GM23338 (cell line): ENCODE results near the gene OLFM1. TPM values are rescaled to one million over a fixed set of nuclear protein-coding genes. Genes with fewer than 3 reads are reported as not detected.
A peak's percentile ranks its signal among the peaks of the same experiment; 100 is the strongest.

ENCODE experiments used
- ATAC-seq: fragments of 200-7000 bp; cut with Tn5 transposase; 3 replicates; pipeline ENCODE4 v1.9.1; 2020
- DNase-seq: peaks from one replicate; pipeline ENCODE4 v3.0.0-alpha.2; 2015; ENCODE audit warnings: low spot score
- H2AFZ ChIP-seq: fragments of 200-600 bp; sonication (generic); 2 replicates; pipeline ENCODE4 v1.8.0; 2016; ENCODE audit warnings: antibody characterized with exemption, mild to moderate bottlenecking, moderate library complexity
- H3F3A ChIP-seq: fragments of 200-600 bp; sonication (generic); replicated peaks from 2 replicates; pipeline ENCODE4 v1.8.0; 2017; ENCODE audit warnings: antibody characterized with exemption, mixed run types, low read depth
- H3K27ac ChIP-seq: fragments of 200-600 bp; sonication (generic); 2 replicates; pipeline ENCODE4 v1.6.1; 2016; ENCODE audit warnings: low read depth
- H3K27me3 ChIP-seq: fragments of 200-600 bp; sonication (generic); 2 replicates; pipeline ENCODE4 v1.8.0; 2016; ENCODE audit warnings: mild to moderate bottlenecking, mixed run types, moderate library complexity; ENCODE audit not compliant: insufficient read depth
- H3K36me3 ChIP-seq: fragments of 200-600 bp; sonication (generic); 2 replicates; pipeline ENCODE4 v1.8.0; 2016; ENCODE audit warnings: mild to moderate bottlenecking; ENCODE audit not compliant: insufficient read depth
- H3K4me1 ChIP-seq: fragments of 200-600 bp; sonication (generic); 2 replicates; pipeline ENCODE4 v1.8.0; 2016; ENCODE audit warnings: mild to moderate bottlenecking, moderate library complexity; ENCODE audit not compliant: insufficient read depth
- H3K4me2 ChIP-seq: fragments of 200-600 bp; sonication (generic); 2 replicates; pipeline ENCODE4 v1.7.1; 2017; ENCODE audit warnings: mixed run types
- H3K4me3 ChIP-seq: fragments of 200-600 bp; sonication (generic); 2 replicates; pipeline ENCODE4 v1.6.1; 2016; ENCODE audit warnings: mixed run types
- H3K79me2 ChIP-seq: fragments of 200-600 bp; sonication (generic); replicated peaks from 2 replicates; pipeline ENCODE4 v1.8.0; 2017; ENCODE audit warnings: mild to moderate bottlenecking; ENCODE audit not compliant: insufficient read depth
- H3K9me2 ChIP-seq: fragments of 200-600 bp; sonication (generic); 2 replicates; pipeline ENCODE4 v1.8.0; 2017; ENCODE audit not compliant: insufficient read depth
- H4K20me1 ChIP-seq: fragments of 200-600 bp; sonication (generic); replicated peaks from 2 replicates; pipeline ENCODE4 v1.8.0; 2017; ENCODE audit warnings: mild to moderate bottlenecking; ENCODE audit not compliant: insufficient read depth
- H3K27ac Mint-ChIP-seq: 2 replicates; pipeline ENCODE4 v1.8.0; 2020; ENCODE audit warnings: inconsistent platforms, mild to moderate bottlenecking, moderate library complexity, mixed read lengths
- H3K27me3 Mint-ChIP-seq: 3 replicates; pipeline ENCODE4 v1.8.0; 2022; ENCODE audit warnings: low read depth, mild to moderate bottlenecking, moderate library complexity, mixed read lengths, inconsistent platforms; ENCODE audit not compliant: insufficient read depth, poor library complexity
- H3K36me3 Mint-ChIP-seq: 3 replicates; pipeline ENCODE4 v1.8.0; 2021; ENCODE audit warnings: low read depth, mild to moderate bottlenecking, inconsistent platforms, moderate library complexity, mixed read lengths
- H3K4me1 Mint-ChIP-seq: 3 replicates; pipeline ENCODE4 v1.8.0; 2020; ENCODE audit warnings: mild to moderate bottlenecking, inconsistent platforms, mixed read lengths
- H3K4me3 Mint-ChIP-seq: 3 replicates; pipeline ENCODE4 v1.8.0; 2021; ENCODE audit warnings: moderate library complexity, mild to moderate bottlenecking, inconsistent platforms, mixed read lengths
- H3K9me3 Mint-ChIP-seq: 3 replicates; pipeline ENCODE4 v1.8.0; 2020; ENCODE audit warnings: moderate library complexity, mild to moderate bottlenecking, inconsistent platforms, mixed read lengths
- CREB1 ChIP-seq: fragments of 250-450 bp; sonication (Bioruptor Pico); IDR thresholded peaks from 2 replicates; pipeline ENCODE4 v1.5.0; 2020; ENCODE audit warnings: low read depth, mild to moderate bottlenecking, moderate library complexity
- EZH2 ChIP-seq: fragments of 200-600 bp; sonication (generic); IDR thresholded peaks from one replicate; pipeline ENCODE4 v1.8.0; 2017; ENCODE audit warnings: antibody characterized with exemption, mild to moderate bottlenecking, low read depth; ENCODE audit not compliant: unreplicated experiment
- EZH2phosphoT487 ChIP-seq: fragments of 200-600 bp; sonication (generic); IDR thresholded peaks from one replicate; pipeline ENCODE4 v1.8.1; 2018; ENCODE audit warnings: antibody characterized with exemption; ENCODE audit not compliant: unreplicated experiment
- NANOG ChIP-seq: IDR thresholded peaks from 2 replicates; pipeline ENCODE4 v1.6.1; 2016; ENCODE audit warnings: antibody characterized with exemption, borderline replicate concordance
- STAT1 ChIP-seq: IDR thresholded peaks from one replicate; pipeline ENCODE4 v1.6.1; 2016; ENCODE audit warnings: antibody characterized with exemption; ENCODE audit not compliant: unreplicated experiment
- ZNF114 ChIP-seq: fragments of 250-450 bp; sonication (Bioruptor Pico); IDR thresholded peaks from 2 replicates; pipeline ENCODE4 v1.5.0; 2020; ENCODE audit warnings: mild to moderate bottlenecking, moderate library complexity
- ZNF331 ChIP-seq: fragments of 250-450 bp; sonication (Bioruptor Pico); IDR thresholded peaks from 2 replicates; pipeline ENCODE4 v1.5.0; 2020; ENCODE audit warnings: low read depth, mild to moderate bottlenecking, moderate library complexity
- ZNF462 ChIP-seq: fragments of 250-450 bp; sonication (Bioruptor Pico); IDR thresholded peaks from 2 replicates; pipeline ENCODE4 v1.5.0; 2020; ENCODE audit warnings: mild to moderate bottlenecking, moderate library complexity
- polyA plus RNA-seq: library from polyadenylated mRNA; unstranded; fragments of >200 nt; fragmentation: Nextera tagmentation; extraction: Ambion mirVana; gene quantifications from 2 replicates; pipeline ENCODE4 v1.2.1, GENCODE V29; 2016
- total RNA-seq: library from RNA; depleted of rRNA; stranded (reverse); fragments of >200 nt; shearing (Covaris generic); gene quantifications from 2 replicates; pipeline ENCODE4 v1.2.3, GENCODE V29; 2014
- TF ChIP-seq, protein P1 (sequence below), 2 experiments: fragments of 200-600 bp in 1 of 2; sonication (generic) in 1 of 2; conservative IDR thresholded peaks; 2 replicates each; pipeline versions ENCODE4 v1.5.1 to v1.6.1; 2016 to 2017; ENCODE audit warnings: antibody characterized with exemption in 2 of 2, low read depth in 2 of 2, mild to moderate bottlenecking in 2 of 2, moderate library complexity in 1 of 2
- TF ChIP-seq, protein P2 (sequence below): IDR thresholded peaks from 2 replicates; pipeline ENCODE4 v1.6.1; 2016; ENCODE audit warnings: antibody characterized with exemption

The OLFM1 gene
- total and polyA plus RNA-seq, 2 experiments from 2014 or later, result 20.6 to 40.1 TPM

DNA sequence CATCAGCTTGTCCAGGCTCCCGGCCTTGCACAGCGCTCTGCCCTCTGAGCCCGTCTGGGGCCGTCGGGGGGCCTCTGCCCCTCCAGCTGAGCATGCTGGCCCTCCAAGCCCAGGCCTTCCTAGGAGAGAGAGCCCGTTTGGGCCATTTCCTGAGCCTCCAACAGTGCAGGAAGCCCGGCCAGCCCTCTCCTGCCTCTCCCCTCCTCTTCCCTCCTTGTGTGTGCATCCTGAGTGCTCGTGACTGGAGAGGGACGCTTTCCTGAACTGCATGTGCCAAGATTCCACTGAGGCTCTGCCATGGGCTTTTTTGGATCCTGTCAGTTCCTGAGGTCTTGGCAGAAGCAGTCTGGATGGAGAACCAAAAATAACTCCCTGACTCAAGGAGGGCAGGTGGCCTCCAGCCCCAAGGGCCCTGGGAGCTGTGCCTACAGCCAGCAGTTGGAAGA lies 15.6 kb downstream of the OLFM1 start (continued):
- TF ChIP-seq, protein P1, sequence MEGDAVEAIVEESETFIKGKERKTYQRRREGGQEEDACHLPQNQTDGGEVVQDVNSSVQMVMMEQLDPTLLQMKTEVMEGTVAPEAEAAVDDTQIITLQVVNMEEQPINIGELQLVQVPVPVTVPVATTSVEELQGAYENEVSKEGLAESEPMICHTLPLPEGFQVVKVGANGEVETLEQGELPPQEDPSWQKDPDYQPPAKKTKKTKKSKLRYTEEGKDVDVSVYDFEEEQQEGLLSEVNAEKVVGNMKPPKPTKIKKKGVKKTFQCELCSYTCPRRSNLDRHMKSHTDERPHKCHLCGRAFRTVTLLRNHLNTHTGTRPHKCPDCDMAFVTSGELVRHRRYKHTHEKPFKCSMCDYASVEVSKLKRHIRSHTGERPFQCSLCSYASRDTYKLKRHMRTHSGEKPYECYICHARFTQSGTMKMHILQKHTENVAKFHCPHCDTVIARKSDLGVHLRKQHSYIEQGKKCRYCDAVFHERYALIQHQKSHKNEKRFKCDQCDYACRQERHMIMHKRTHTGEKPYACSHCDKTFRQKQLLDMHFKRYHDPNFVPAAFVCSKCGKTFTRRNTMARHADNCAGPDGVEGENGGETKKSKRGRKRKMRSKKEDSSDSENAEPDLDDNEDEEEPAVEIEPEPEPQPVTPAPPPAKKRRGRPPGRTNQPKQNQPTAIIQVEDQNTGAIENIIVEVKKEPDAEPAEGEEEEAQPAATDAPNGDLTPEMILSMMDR (conservative IDR thresholded peaks at IDR 0.05; ENCODE audit: low read depth in 2 of 2), result no peak
- TF ChIP-seq ZNF114 (CRISPR knock-in tag) (no peak), EZH2 (no peak), CREB1 (CRISPR knock-in tag) (no peak), NANOG (no peak), ZNF331 (CRISPR knock-in tag) (no peak), EZH2phosphoT487 (no peak)

- TF ChIP-seq STAT1 (no peak), NANOG (no peak), ZNF462 (CRISPR knock-in tag) (no peak), EZH2phosphoT487 (no peak), ZNF331 (CRISPR knock-in tag) (no peak), CREB1 (CRISPR knock-in tag) (no peak)
- TF ChIP-seq, protein P2, sequence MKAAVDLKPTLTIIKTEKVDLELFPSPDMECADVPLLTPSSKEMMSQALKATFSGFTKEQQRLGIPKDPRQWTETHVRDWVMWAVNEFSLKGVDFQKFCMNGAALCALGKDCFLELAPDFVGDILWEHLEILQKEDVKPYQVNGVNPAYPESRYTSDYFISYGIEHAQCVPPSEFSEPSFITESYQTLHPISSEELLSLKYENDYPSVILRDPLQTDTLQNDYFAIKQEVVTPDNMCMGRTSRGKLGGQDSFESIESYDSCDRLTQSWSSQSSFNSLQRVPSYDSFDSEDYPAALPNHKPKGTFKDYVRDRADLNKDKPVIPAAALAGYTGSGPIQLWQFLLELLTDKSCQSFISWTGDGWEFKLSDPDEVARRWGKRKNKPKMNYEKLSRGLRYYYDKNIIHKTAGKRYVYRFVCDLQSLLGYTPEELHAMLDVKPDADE, result no peak
- H3K4me1 Mint-ChIP-seq, result peaks cover 24% of the 10 kb centered on the region
- H3K27ac Mint-ChIP-seq, result peak overlapping the region; percentile 75; the same call in 1 of the 2 replicates
- H3K79me2 ChIP-seq, result no peaks in the 10 kb centered on the region
- peaks cover 9% of the 10 kb centered on the region; the same call in 1 of the 2 replicates for H3K4me1 ChIP-seq
- H3K27me3 Mint-ChIP-seq, result peaks cover 7% of the 10 kb centered on the region
- H3K9me2 ChIP-seq, result no peaks in the 10 kb centered on the region
- H3K36me3 ChIP-seq, result peaks cover 5% of the 10 kb centered on the region; the same call in 1 of the 2 replicates
- no peak overlapping the region for H3K4me3 ChIP-seq
- no peak overlapping the region for H3K4me2 ChIP-seq
- H3K4me3 Mint-ChIP-seq, result no peak overlapping the region
- ATAC-seq (no peak; the same call in 2 of the 3 replicates), DNase-seq (no peak)
- H2AFZ ChIP-seq, result no peak overlapping the region
- no peaks in the 10 kb centered on the region for H3F3A ChIP-seq
- no peaks in the 10 kb centered on the region; the same call in 2 of the 3 replicates for H3K9me3 Mint-ChIP-seq
- no peak overlapping the region for H3K27ac ChIP-seq
- H3K27me3 ChIP-seq, result no peaks in the 10 kb centered on the region
- H3K36me3 Mint-ChIP-seq, result peaks cover 13% of the 10 kb centered on the region; the same call in 2 of the 3 replicates
- H4K20me1 ChIP-seq, result no peaks in the 10 kb centered on the region; the same call in 1 of the 2 replicates
Observed at GRCh38 chr9:135103931-135104639, 16.6 kb downstream of the OLFM1 start.
